Vagina (tissue), 2 donors: ENCODE results near the gene RHOT1. TPM values are rescaled to one million over a fixed set of nuclear protein-coding genes. Genes with fewer than 3 reads are reported as not detected.

Source experiments
- DNase-seq, 2 donors: peaks; one replicate each; pipeline ENCODE4 v3.0.0-alpha.2; 2017; ENCODE audit errors: extremely low spot score in 2 of 2
- H3K27ac ChIP-seq: fragments of 200-600 bp; sonication (generic); one replicate; pipeline ENCODE4 v1.5.1; 2019
- H3K27me3 ChIP-seq: fragments of 200-600 bp; sonication (generic); one replicate; pipeline ENCODE4 v1.5.1; 2019
- H3K36me3 ChIP-seq, 2 donors: fragments of 200-600 bp; sonication (generic); one replicate each; pipeline ENCODE4 v1.5.1; 2017 to 2019
- H3K4me1 ChIP-seq: fragments of 200-600 bp; sonication (generic); one replicate; pipeline ENCODE4 v1.5.1; 2019
- H3K4me3 ChIP-seq, 2 donors: fragments of 200-600 bp; sonication (generic); 1 replicate in 1 of 2; 2 replicates in 1 of 2; pipeline ENCODE4 v1.5.1; 2016 to 2019
- H3K9me3 ChIP-seq: fragments of 200-600 bp; sonication (generic); one replicate; pipeline ENCODE4 v1.5.1; 2019
- POLR2A ChIP-seq, 2 donors: fragments of 450-650 bp; IDR thresholded peaks; one replicate each; pipeline ENCODE4 v1.6.1; 2017; ENCODE audit warnings: antibody characterized with exemption in 2 of 2, mild to moderate bottlenecking in 2 of 2, moderate library complexity in 2 of 2
- POLR2AphosphoS5 ChIP-seq, 2 donors: sonication (generic); formaldehyde crosslinking; IDR thresholded peaks; one replicate each; pipeline ENCODE4 v1.9.0; 2017; ENCODE audit warnings: antibody characterized with exemption in 2 of 2, mild to moderate bottlenecking in 2 of 2, low read depth in 1 of 2; ENCODE audit not compliant: insufficient read depth in 1 of 2
- intact Hi-C: fragments of 100-400 bp; cut with DNase I; formaldehyde crosslinking; loops from one replicate; pipeline ENCODE4 v1.15.1; 2023
- total RNA-seq: library from RNA; depleted of rRNA; stranded (reverse); fragments of >200 nt; gene quantifications from one replicate; pipeline ENCODE4 v1.2.3, GENCODE V29; 2016
- TF ChIP-seq, protein P1 (sequence below), 3 experiments: fragments of 450-650 bp in 2 of 3; fragments of 200-600 bp in 1 of 3; sonication (generic) in 1 of 3; IDR thresholded peaks; one replicate each; pipeline ENCODE4 v1.5.1; 2017 to 2019; ENCODE audit warnings: antibody characterized with exemption in 3 of 3, mild to moderate bottlenecking in 2 of 3, moderate library complexity in 2 of 3

RHOT1 gene
- total RNA-seq, 1 donor from 2014 or later: 46.2 TPM

DNA sequence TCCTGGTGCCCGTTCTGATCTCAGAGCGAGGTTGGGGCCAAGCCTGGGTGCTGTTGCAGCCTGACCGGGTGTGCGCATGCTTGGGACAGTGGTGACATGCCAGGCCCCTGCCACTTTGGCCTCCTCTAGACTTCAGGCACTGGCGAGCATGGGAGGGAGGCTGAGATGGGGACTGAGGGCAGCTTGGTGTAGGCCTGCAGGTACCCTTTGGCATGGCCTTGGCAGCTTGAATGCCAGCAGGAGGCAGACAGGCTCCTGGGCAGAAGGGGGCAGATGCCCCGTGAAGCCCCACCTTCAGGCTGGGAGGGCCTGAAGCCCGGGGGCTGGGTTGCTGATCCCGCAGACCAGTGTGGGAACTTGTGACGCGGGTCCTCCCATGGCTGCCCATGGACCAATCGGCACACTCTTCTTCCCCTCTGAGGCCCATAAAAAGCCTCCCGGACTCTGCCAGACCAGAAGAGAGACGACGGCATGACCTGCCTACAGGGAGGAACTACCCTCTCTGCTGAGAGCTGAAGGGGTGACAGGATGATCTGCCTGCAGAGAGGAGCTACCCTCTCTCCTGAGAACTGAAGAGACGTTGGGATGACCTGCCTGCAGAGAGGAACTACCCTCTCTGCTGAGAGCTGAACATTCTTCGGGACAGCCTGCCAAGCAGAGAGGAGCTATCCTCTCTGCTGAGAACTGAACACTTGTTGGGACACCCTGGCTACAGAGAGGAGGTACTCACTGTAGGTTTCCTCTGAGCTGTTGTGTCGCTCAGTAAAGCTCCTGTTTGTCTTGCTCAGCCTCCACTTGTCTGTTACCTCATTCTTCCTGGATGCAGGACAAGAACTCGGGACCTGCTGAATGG, 17.5 kb downstream of the RHOT1 start:
- intact Hi-C loops: no loop called here
- H3K9me3 ChIP-seq: no peaks in the 10 kb centered on the region
- DNase-seq: no peak
- H3K4me1 ChIP-seq: peaks cover 6% of the 10 kb centered on the region
- H3K27me3 ChIP-seq: no peaks in the 10 kb centered on the region
- H3K4me3 ChIP-seq: no peak overlapping the region
- no peak for TF ChIP-seq POLR2A (IDR thresholded peaks at IDR 0.05)
- TF ChIP-seq, protein P1, sequence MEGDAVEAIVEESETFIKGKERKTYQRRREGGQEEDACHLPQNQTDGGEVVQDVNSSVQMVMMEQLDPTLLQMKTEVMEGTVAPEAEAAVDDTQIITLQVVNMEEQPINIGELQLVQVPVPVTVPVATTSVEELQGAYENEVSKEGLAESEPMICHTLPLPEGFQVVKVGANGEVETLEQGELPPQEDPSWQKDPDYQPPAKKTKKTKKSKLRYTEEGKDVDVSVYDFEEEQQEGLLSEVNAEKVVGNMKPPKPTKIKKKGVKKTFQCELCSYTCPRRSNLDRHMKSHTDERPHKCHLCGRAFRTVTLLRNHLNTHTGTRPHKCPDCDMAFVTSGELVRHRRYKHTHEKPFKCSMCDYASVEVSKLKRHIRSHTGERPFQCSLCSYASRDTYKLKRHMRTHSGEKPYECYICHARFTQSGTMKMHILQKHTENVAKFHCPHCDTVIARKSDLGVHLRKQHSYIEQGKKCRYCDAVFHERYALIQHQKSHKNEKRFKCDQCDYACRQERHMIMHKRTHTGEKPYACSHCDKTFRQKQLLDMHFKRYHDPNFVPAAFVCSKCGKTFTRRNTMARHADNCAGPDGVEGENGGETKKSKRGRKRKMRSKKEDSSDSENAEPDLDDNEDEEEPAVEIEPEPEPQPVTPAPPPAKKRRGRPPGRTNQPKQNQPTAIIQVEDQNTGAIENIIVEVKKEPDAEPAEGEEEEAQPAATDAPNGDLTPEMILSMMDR (IDR thresholded peaks at IDR 0.05): no peak
- TF ChIP-seq POLR2AphosphoS5 (IDR thresholded peaks at IDR 0.05; ENCODE audit: insufficient read depth in 1 of 2, low read depth in 1 of 2): no peak
- peaks cover 0 to 22% of the 10 kb centered on the region in 2 donors for H3K36me3 ChIP-seq
- no peak overlapping the region for H3K27ac ChIP-seq

GRCh38 chr17:32160526-32160925, 18.2 kb downstream of the RHOT1 start:
- Histone ChIP-seq H3K4me1 (peaks cover 6% of the 10 kb centered on the region), H3K4me3 (no peak overlapping the region), H3K9me3 (no peaks in the 10 kb centered on the region), H3K36me3 (peaks cover 0 to 22% of the 10 kb centered on the region in 2 donors), H3K27me3 (no peaks in the 10 kb centered on the region), H3K27ac (no peak overlapping the region)
- TF ChIP-seq POLR2AphosphoS5 (IDR thresholded peaks at IDR 0.05; ENCODE audit: insufficient read depth in 1 of 2, low read depth in 1 of 2) (no peak), POLR2A (IDR thresholded peaks at IDR 0.05) (no peak)
- TF ChIP-seq, protein P1 (IDR thresholded peaks at IDR 0.05): no peak
- intact Hi-C loops: no loop called here
- no peak for DNase-seq

DNA sequence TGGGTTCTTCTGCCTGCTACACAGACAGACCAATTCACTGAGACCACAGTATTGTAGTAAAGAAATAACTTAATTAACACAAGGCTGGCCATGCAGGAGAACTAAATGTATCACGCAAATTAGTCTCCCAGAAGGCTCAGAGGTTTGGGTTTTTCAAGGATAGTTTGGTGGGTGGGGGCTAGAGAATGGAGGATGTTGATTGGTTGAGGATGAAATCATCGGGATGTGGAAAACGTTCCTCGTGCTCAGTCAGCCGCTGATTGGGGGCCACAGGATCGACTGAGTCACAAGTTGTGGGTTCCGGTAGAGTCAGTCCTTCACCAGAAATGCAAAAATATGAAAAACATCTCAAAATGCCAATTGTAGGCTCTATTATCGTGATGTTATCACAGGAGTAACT, 18.7 kb downstream of the RHOT1 start:
- intact Hi-C loops: no loop called here
- Histone ChIP-seq H3K27ac (no peak overlapping the region), H3K4me3 (no peak overlapping the region), H3K36me3 (peaks cover 0 to 25% of the 10 kb centered on the region in 2 donors), H3K9me3 (no peaks in the 10 kb centered on the region), H3K27me3 (no peaks in the 10 kb centered on the region), H3K4me1 (peaks cover 5% of the 10 kb centered on the region)
- TF ChIP-seq, protein P1 (IDR thresholded peaks at IDR 0.05): no peak
- no peak for TF ChIP-seq POLR2A (IDR thresholded peaks at IDR 0.05)
- TF ChIP-seq POLR2AphosphoS5 (IDR thresholded peaks at IDR 0.05; ENCODE audit: insufficient read depth in 1 of 2, low read depth in 1 of 2): no peak
- DNase-seq: no peak

DNA sequence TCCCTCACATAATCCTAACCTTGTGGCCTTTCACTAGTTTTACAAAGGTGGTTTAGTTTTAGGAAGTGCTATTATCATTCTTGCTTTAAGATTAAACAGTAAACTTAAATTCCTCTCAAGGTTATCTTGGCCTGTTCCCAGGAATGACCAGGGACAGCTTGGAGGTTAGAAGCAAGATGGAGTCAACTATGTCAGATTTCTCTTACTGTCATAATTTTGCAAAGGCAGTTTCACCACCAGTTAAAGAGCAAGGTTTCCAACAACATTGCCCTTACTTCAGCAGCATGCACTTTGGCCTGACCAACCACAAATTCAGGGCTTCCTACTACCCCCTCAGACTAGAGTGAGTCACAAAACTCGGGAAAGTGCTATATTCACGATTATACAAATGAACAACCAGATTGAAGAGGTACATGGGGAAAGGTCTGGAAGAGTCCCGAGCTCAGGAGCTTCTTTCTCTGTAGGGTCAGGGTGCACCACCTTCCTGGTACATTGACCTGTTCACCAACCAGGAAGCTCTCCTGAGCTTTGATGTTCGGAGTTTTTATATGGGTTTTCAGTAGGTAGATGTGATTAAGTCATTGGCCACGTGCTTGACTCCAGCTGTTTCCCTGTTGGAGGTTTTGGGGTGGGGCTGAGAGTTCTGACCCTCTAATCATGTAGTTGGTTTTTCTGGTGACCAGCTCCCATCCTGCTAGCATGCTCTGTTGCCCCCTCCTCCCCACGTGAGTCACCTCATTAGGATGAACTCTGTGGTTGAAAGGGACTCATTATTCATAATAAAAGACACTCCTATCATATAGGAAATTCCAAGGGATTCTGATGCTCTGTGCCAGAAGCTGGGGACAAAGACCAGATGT, 19.4 kb downstream of the RHOT1 start:
- H3K36me3 ChIP-seq: peaks cover 0 to 25% of the 10 kb centered on the region in 2 donors
- H3K27me3 ChIP-seq: no peaks in the 10 kb centered on the region

More for the DNA sequence above, 19.4 kb downstream of the RHOT1 start:
- TF ChIP-seq POLR2A (IDR thresholded peaks at IDR 0.05): no peak
- TF ChIP-seq POLR2AphosphoS5 (IDR thresholded peaks at IDR 0.05; ENCODE audit: insufficient read depth in 1 of 2, low read depth in 1 of 2): no peak
- TF ChIP-seq, protein P1 (IDR thresholded peaks at IDR 0.05): no peak
- Histone ChIP-seq H3K4me1 (no peaks in the 10 kb centered on the region), H3K9me3 (peaks cover 3% of the 10 kb centered on the region), H3K4me3 (no peak overlapping the region), H3K27ac (no peak overlapping the region)
- no peak for DNase-seq
- intact Hi-C loops: no loop called here
